GM12878 (cell line): ENCODE measurements around the gene ABT1. TPM values are rescaled to one million over a fixed set of nuclear protein-coding genes. Genes with fewer than 3 reads are reported as not detected.

ENCODE experiments used
- ATAC-seq: fragments of 200-7000 bp; cut with Tn5 transposase; 3 replicates; pipeline ENCODE4 v1.9.1; 2020; ENCODE audit warnings: mild to moderate bottlenecking, moderate library complexity
- BruUV-seq: library from RNA; stranded (reverse); fragments of 400-500 nt; replicated peaks from 2 replicates; lab custom pipeline; 2021; lab: Mats Ljungman, UMichigan
- CTCF ChIA-PET: fragments of 300-600 bp; sonication (Branson Sonifier 250); formaldehyde crosslinking; extraction: SDS; loops from one replicate; lab custom pipeline; 2021; ENCODE audit warnings: inconsistent platforms; lab: Yijun Ruan, JAX
- POLR2A ChIA-PET: fragments of 350-600 bp; formaldehyde crosslinking; extraction: SDS; loops from one replicate; lab custom pipeline; 2021; ENCODE audit warnings: inconsistent platforms; lab: Charles Lee
- RAD21 ChIA-PET: fragments of 300-600 bp; sonication (Branson Sonifier 250); formaldehyde crosslinking; loops from one replicate; lab custom pipeline; 2023; ENCODE audit warnings: antibody characterized with exemption; ENCODE audit not compliant: unreplicated experiment; lab: Charles Lee
- SMC1A ChIA-PET: fragments of 300-600 bp; sonication (Branson Sonifier 250); formaldehyde crosslinking; loops from one replicate; lab custom pipeline; 2023; ENCODE audit not compliant: unreplicated experiment, uncharacterized antibody; lab: Charles Lee
- DNase-seq: peaks from one replicate; pipeline ENCODE4 v3.0.0-alpha.2; 2011; ENCODE audit warnings: low read depth, low spot score
- FAIRE-seq: peaks from 3 replicates; lab custom pipeline; 2011; peaks lifted over from hg19 to GRCh38; lab: Jason Lieb, UNC
- H2AFZ ChIP-seq: 2 replicates; pipeline ENCODE4 v1.6.0; 2011; ENCODE audit warnings: low read depth, low read length, control low read depth; ENCODE audit not compliant: control insufficient read depth
- H3K27ac ChIP-seq: 2 replicates; pipeline ENCODE4 v1.5.1; 2011; ENCODE audit warnings: control low read depth; ENCODE audit not compliant: control insufficient read depth, insufficient read depth
- H3K27me3 ChIP-seq, 2 experiments: replicated peaks in 1 of 2; 2 replicates each; pipeline versions ENCODE4 v1.6.0 to v1.6.1; 2011; ENCODE audit warnings: low read length in 1 of 2; ENCODE audit not compliant: control insufficient read depth in 2 of 2, insufficient read depth in 2 of 2
- H3K36me3 ChIP-seq, 2 experiments: 2 replicates each; pipeline ENCODE4 v1.5.1; 2011; ENCODE audit warnings: low read length in 1 of 2; ENCODE audit not compliant: control insufficient read depth in 2 of 2, insufficient read depth in 2 of 2
- H3K4me1 ChIP-seq: 2 replicates; pipeline ENCODE4 v1.6.1; 2011; ENCODE audit warnings: mild to moderate bottlenecking, low read length, moderate library complexity, mixed read lengths; ENCODE audit not compliant: control insufficient read depth, insufficient read depth
- H3K4me2 ChIP-seq: 2 replicates; pipeline ENCODE4 v1.6.0; 2011; ENCODE audit warnings: control low read depth; ENCODE audit not compliant: control insufficient read depth, insufficient read depth
- H3K4me3 ChIP-seq: fragments of 200-600 bp; sonication (generic); 2 replicates; pipeline ENCODE4 v1.5.1; 2016
- H3K79me2 ChIP-seq: 2 replicates; pipeline ENCODE4 v1.6.0; 2011; ENCODE audit warnings: low read length; ENCODE audit not compliant: control insufficient read depth, insufficient read depth
- H3K9ac ChIP-seq: 2 replicates; pipeline ENCODE4 v1.8.0; 2011; ENCODE audit warnings: low read length, control low read depth, mixed read lengths; ENCODE audit not compliant: control insufficient read depth, insufficient read depth
- H3K9me3 ChIP-seq: replicated peaks from 3 replicates; pipeline ENCODE4 v1.5.1; 2011; ENCODE audit warnings: mild to moderate bottlenecking, low read length; ENCODE audit not compliant: control insufficient read depth, insufficient read depth
- H4K20me1 ChIP-seq: 2 replicates; pipeline ENCODE4 v1.6.0; 2011; ENCODE audit not compliant: control insufficient read depth, insufficient read depth
- DPF2 ChIP-seq: fragments of 450-650 bp; IDR thresholded peaks from 2 replicates; pipeline ENCODE4 v1.6.1; 2017; ENCODE audit warnings: mild to moderate bottlenecking
- MEF2A ChIP-seq: IDR thresholded peaks from 2 replicates; pipeline ENCODE4 v1.6.1; 2011; ENCODE audit warnings: low read depth, mild to moderate bottlenecking, low read length, moderate library complexity; ENCODE audit not compliant: insufficient read depth
- SIN3A ChIP-seq: IDR thresholded peaks from 2 replicates; pipeline ENCODE4 v1.6.1; 2012; ENCODE audit warnings: low read depth, low read length, improper control_type of control experiment
- WGBS: methylation state at CpG from one replicate; pipeline ENCODE4 v1.1.6; 2016; ENCODE audit warnings: low lambda C conversion rate; ENCODE audit not compliant: insufficient replicate concordance, insufficient coverage; ENCODE audit errors: missing lambda C conversion rate; 5-methylcytosine and 5-hydroxymethylcytosine counted together
- in situ Hi-C: fragments of 300-500 bp; cut with MboI; formaldehyde crosslinking; loops from 9 replicates; pipeline ENCODE4 v1.14.3; 2018; ENCODE audit warnings: mixed read lengths
- intact Hi-C: fragments of 100-400 bp; cut with micrococcal nuclease; formaldehyde crosslinking; loops from one replicate; pipeline ENCODE4 v1.14.2; 2022; ENCODE audit not compliant: unreplicated experiment
- polyA plus RNA-seq, 11 experiments: library from polyadenylated mRNA; depleted of rRNA in 4 of 11; unstranded in 6 of 11; stranded (reverse) in 5 of 11; fragments of >200 nt; fragmentation: Nextera tagmentation in 4 of 11; fragmentation: Illumina TruSeq in 1 of 11; extraction: Ambion mirVana in 4 of 11; extraction: Trizol in 1 of 11; gene quantifications; 1 replicate in 1 of 11; 2 replicates in 10 of 11; pipeline versions ENCODE4 v1.2.1 to v1.2.3, GENCODE V29; 2011 to 2016; ENCODE audit warnings: inconsistent platforms in 2 of 11, missing spikeins in 2 of 11, low read depth in 1 of 11
- total RNA-seq, 4 experiments: library from RNA; depleted of rRNA in 3 of 4; stranded (reverse); fragments of >200 nt in 3 of 4; fragmentation: Illumina TruSeq in 1 of 4; extraction: Trizol in 1 of 4; gene quantifications; 2 replicates each; pipeline versions ENCODE4 v1.2.1 to v1.2.3, GENCODE V29; 2013 to 2021
- TF ChIP-seq, protein P1 (sequence below): fragments of 450-650 bp; IDR thresholded peaks from 2 replicates; pipeline ENCODE4 v1.6.1; 2017; ENCODE audit warnings: mild to moderate bottlenecking
- TF ChIP-seq, protein P2 (sequence below): fragments of 450-650 bp; IDR thresholded peaks from 2 replicates; pipeline ENCODE4 v1.6.1; 2016; ENCODE audit warnings: mild to moderate bottlenecking
- TF ChIP-seq, protein P3 (sequence below): IDR thresholded peaks from 2 replicates; pipeline ENCODE4 v1.6.1; 2012; ENCODE audit warnings: low read depth, low read length, improper control_type of control experiment

ABT1 gene
- total and polyA plus RNA-seq, 10 of the 15 experiments (the other 5 are each of a cell fraction or from before 2014, with no cell fraction given): 8.4 to 43.5 (median 28.2) TPM

DNA sequence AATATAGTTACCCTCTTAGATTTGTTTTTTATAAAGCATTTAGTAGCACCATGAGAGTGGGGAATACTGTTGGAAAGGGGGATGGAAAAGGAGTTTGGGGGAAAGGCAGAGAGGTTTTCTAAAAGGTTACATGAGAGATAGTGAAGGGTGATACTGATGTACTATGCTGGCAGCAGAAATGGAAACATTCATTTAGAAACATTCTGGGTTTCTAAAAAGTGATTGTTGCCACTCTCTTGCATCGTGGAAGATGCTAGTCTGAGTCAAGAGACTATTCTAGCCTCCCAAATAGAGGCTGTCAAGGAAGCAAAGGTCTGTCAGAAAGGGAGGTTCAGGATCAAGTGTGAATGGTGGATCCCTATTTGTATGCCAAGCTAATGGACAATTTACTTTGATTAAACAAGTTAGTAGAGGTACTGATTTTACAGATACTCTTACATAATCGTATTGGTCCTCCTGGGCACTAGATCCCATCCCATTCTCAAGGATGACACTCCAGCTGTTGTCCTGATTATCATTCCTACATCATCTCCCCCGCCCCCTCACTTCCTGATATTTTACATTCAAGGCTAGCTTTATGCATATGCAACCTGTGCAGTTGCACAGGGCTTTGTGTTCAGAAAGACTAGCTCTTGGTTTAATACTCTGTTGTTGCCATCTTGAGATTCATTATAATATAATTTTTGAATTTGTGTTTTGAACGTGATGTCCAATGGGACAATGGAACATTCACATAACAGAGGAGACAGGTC, 15.4 kb upstream of the ABT1 start:
- TF ChIP-seq MEF2A (no peak), DPF2 (no peak), SIN3A (no peak)
- TF ChIP-seq, protein P1, sequence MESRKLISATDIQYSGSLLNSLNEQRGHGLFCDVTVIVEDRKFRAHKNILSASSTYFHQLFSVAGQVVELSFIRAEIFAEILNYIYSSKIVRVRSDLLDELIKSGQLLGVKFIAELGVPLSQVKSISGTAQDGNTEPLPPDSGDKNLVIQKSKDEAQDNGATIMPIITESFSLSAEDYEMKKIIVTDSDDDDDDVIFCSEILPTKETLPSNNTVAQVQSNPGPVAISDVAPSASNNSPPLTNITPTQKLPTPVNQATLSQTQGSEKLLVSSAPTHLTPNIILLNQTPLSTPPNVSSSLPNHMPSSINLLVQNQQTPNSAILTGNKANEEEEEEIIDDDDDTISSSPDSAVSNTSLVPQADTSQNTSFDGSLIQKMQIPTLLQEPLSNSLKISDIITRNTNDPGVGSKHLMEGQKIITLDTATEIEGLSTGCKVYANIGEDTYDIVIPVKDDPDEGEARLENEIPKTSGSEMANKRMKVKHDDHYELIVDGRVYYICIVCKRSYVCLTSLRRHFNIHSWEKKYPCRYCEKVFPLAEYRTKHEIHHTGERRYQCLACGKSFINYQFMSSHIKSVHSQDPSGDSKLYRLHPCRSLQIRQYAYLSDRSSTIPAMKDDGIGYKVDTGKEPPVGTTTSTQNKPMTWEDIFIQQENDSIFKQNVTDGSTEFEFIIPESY: no peak
- TF ChIP-seq, protein P2, sequence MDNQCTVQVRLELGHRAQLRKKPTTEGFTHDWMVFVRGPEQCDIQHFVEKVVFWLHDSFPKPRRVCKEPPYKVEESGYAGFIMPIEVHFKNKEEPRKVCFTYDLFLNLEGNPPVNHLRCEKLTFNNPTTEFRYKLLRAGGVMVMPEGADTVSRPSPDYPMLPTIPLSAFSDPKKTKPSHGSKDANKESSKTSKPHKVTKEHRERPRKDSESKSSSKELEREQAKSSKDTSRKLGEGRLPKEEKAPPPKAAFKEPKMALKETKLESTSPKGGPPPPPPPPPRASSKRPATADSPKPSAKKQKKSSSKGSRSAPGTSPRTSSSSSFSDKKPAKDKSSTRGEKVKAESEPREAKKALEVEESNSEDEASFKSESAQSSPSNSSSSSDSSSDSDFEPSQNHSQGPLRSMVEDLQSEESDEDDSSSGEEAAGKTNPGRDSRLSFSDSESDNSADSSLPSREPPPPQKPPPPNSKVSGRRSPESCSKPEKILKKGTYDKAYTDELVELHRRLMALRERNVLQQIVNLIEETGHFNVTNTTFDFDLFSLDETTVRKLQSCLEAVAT: no peak
- TF ChIP-seq, protein P3, sequence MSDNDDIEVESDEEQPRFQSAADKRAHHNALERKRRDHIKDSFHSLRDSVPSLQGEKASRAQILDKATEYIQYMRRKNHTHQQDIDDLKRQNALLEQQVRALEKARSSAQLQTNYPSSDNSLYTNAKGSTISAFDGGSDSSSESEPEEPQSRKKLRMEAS: no peak
- Histone ChIP-seq H4K20me1 (no peaks in the 10 kb centered on the region), H3K4me1 (no peaks in the 10 kb centered on the region; the same call in 1 of the 2 replicates), H3K27ac (no peak overlapping the region), H3K4me3 (no peak overlapping the region), H3K79me2 (no peaks in the 10 kb centered on the region), H3K9me3 (peaks cover 8% of the 10 kb centered on the region; the same call in 2 of the 3 replicates), H3K4me2 (no peak overlapping the region), H3K36me3 (no peaks in the 10 kb centered on the region), H3K27me3 (no peaks in the 10 kb centered on the region), H2AFZ (no peak overlapping the region), H3K9ac (no peak overlapping the region)
- no peak for FAIRE-seq
- no peak for DNase-seq
- ChIA-PET POLR2A (no interaction called here), RAD21 (no interaction called here), CTCF (interaction anchor here (0.6 to 13.0 kb wide), 2 partner anchors 11 to 543 kb away, joined by 4 to 267 read pairs; partner anchors contain the start of gene ABT1), SMC1A (interaction anchor here (11.6 kb wide), 1 partner anchor 11 kb away, joined by 170 read pairs; the partner anchor contains the start of gene ABT1)
- intact Hi-C loops: no loop called here
- 24% methylated on average over 4 of the region's 4 CpGs for WGBS
- BruUV-seq: no TSS peak
- in situ Hi-C loops: no loop called here
- no peak for ATAC-seq
